HG02973 (cell line): ENCODE data around the gene CHRNA3.
"Not testable (repeated sequence)": the region's sequence is repeated elsewhere in the genome, so short reads cannot be mapped to it uniquely, and the experiment has no call there.

Source experiments
- ATAC-seq: cut with Tn5 transposase; IDR thresholded peaks from one replicate; pipeline ENCODE4 v1.9.1; 2021; ENCODE audit warnings: moderate library complexity; ENCODE audit not compliant: unreplicated experiment

Gene CHRNA3

DNA sequence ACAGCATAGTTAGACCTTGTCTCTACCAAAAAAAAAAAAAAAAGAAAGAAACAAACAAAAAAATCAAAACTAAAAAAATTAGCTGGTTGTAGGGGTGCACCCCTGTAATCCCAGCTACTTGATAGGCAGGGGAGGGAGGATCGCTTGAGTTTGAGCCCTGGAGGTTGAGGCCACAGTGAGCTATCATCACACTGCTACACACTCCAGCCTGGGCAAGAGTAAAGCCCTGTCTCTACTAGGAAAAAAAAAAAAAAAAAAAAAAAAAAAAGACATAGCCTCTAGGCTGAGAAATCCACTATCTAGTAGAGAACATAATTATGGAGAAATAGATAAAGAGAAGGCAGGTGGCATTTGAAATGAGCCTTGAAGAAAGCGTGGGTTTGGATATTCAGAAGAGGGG, 57.7 kb downstream of the CHRNA3 start:
- no peak for ATAC-seq

DNA sequence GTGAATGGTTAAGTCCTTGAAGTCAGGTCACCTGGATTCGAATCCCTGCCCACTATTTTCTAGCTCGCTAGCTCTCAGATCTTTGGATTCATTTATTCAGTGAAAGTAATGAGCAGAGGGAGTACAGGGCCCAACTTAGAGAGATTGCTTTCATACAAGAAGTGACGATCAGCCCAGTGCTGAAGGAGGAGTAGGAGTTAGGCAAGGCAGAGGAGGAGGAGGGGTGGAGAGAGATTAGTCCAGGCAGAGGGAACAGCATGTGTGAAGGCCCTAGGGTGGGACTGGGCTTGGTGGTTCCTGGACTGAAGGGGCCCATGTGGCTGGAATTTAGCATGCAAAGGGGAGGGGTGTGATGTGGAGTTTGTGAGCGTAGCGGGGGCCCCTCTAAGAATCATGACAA, 59.3 kb downstream of the CHRNA3 start:
- ATAC-seq = no peak

DNA sequence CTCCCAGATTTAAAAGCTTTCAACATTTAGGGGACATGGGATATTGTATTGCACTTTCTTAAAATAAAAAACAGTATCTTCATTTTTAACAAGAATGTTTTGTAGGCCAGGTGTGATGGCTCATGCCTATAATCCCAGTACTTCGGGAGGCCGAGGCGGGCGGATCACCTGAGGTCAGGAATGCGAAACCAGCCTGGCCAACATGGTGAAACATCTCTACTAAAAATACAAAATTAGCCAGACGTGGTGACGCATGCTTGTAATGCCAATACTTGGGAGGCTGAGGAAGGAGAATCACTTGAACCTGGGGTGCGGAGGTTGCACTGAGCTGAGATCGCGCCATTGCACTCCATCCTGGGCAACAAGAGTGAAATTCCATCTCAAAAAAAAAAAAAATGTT, 60.6 kb downstream of the CHRNA3 start:
- ATAC-seq = not testable (repeated sequence)

DNA sequence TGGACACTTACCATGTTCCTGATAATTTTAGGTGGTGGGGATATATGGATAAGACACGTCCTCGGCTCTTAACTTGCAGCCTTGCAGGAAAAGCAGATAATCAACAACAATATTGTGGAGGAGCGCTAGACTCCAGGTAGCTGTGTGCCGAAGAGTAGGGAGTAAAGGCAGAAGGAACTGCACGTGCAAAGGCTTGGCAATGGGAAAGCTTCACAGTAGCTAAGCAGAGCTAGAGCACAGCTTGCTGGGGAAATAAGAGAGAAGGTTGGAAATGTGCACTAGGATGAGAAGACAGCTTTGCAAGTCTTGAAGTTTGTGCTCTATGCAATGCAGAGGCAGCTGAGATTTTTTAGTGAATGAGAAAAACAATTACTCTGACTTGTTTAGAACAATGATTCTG, 68.2 kb downstream of the CHRNA3 start:
- no peak for ATAC-seq

DNA sequence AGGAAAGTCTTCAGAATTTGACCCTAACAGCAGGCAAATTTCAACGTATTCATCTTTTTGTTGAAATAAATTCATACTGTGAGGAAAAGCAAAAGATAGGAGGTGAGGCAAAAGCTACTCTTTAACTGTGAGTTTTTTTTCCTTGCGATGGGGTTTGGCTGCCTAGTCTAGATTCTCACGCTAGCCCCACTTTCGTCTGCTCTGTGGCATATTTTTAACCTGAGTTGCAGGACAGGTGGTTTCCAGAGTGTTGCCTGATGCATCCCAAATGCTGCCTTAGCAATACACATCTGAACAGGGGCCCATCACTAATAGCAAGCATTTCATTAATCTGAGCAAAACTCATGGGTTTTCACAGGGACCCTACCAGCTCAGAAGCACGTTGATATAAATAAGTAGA, 68.9 kb downstream of the CHRNA3 start:
- ATAC-seq = no peak

DNA sequence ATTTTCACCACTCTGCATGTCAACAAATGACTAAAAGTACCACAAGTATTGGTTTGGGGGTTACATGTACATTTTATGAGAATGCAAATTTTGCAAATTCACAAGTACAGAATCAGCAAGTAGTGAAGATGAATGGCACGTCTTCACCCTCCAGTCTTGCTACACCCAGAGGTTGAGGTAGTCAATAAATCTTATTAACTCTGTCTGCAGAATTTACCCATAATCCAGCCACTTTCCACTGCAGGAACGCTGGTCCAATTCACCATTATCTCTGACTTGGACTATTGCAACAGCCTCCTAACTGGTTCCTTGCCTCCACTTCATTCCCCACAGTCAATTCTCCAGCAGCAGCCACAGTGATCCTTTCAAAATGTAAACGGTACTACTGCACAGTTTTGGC, 70.0 kb downstream of the CHRNA3 start:
- no peak for ATAC-seq

DNA sequence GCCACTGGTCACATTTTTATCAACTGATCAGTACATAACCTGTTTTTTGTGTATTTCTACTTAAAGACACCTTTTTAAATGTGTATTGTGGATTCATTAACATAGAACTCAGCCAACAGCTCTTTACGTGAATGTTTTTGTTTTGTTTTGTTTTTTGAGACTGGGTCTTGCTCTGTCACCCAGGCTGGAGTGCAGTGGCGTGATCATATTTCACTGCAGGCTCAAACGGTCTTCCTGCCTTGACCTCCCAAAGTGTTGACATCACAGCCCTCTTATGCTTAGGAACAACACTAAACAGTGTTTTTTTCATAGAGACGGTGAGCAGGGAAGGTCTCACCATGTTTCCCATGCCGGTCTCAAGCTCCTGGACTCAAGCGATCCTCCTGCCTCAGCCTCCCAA, 70.6 kb downstream of the CHRNA3 start:
- ATAC-seq = no peak
